ENCODE data around the gene NHERF2.

Gene NHERF2

GRCh38 chr16:2026461-2027023 lies at the start of gene NHERF2:
NHERF2 (plus strand) TSS chr16:2026902; CDS start chr16:2027006, 104 bp downstream.
- DNase-seq (ENCODE audit: insufficient read length, low spot score): no peak

DNA sequence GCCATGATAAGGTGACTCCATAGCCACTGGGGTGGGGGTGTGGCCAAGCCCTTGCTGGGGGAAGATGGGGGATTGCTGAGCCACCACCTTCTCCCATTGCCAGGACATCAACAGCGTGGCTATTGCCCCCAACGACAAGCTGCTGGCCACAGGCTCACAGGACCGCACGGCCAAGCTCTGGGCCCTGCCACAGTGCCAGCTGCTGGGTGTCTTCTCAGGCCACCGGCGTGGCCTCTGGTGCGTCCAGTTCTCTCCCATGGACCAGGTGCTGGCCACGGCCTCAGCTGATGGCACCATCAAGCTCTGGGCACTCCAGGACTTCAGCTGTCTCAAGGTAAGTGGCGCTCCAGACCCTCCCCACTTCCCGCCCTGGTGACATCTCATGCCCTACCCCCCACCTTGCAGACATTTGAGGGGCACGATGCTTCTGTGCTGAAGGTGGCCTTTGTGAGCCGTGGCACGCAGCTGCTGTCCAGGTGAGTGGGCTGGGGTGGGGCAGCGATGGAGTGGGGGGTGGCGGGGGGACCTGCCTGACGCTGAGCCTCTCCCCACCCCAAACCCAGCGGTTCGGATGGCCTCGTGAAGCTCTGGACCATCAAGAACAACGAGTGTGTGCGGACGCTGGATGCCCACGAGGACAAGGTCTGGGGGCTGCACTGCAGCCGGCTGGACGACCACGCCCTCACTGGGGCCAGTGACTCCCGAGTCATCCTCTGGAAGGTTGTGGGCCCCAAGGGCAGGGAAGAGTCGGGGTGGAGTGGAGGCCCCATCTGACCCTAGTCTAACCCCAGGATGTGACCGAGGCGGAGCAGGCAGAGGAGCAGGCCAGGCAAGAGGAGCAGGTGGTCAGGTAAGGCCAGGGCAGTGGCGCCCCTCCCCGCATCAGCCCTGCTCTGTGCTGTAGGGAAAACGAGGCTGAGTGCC lies 49.5 kb upstream of the NHERF2 start:
- no peak for FAIRE-seq

More at GRCh38 chr16:2026461-2027023, at the start of gene NHERF2:
- peak; percentile 34; the same call in 1 of the 2 replicates for TF ChIP-seq POLR2A (IDR thresholded peaks at IDR 0.05; ENCODE audit: low read depth, low read length)
- no peak for FAIRE-seq

GRCh38 chr16:1977875-1978268 lies 48.8 kb upstream of the NHERF2 start:
- FAIRE-seq: no peak

More for the DNA sequence above, 49.5 kb upstream of the NHERF2 start:
- no peak for DNase-seq (ENCODE audit: insufficient read length, low spot score)
- no peak for TF ChIP-seq POLR2A (IDR thresholded peaks at IDR 0.05; ENCODE audit: low read depth, low read length)

GRCh38 chr16:1978476-1979120 lies 48.1 kb upstream of the NHERF2 start:
- no peak for TF ChIP-seq POLR2A (IDR thresholded peaks at IDR 0.05; ENCODE audit: low read depth, low read length)
- FAIRE-seq: no peak
- no peak for DNase-seq (ENCODE audit: insufficient read length, low spot score)

More at GRCh38 chr16:1977875-1978268, 48.8 kb upstream of the NHERF2 start:
- no peak for DNase-seq (ENCODE audit: insufficient read length, low spot score)
- no peak for TF ChIP-seq POLR2A (IDR thresholded peaks at IDR 0.05; ENCODE audit: low read depth, low read length)

DNA sequence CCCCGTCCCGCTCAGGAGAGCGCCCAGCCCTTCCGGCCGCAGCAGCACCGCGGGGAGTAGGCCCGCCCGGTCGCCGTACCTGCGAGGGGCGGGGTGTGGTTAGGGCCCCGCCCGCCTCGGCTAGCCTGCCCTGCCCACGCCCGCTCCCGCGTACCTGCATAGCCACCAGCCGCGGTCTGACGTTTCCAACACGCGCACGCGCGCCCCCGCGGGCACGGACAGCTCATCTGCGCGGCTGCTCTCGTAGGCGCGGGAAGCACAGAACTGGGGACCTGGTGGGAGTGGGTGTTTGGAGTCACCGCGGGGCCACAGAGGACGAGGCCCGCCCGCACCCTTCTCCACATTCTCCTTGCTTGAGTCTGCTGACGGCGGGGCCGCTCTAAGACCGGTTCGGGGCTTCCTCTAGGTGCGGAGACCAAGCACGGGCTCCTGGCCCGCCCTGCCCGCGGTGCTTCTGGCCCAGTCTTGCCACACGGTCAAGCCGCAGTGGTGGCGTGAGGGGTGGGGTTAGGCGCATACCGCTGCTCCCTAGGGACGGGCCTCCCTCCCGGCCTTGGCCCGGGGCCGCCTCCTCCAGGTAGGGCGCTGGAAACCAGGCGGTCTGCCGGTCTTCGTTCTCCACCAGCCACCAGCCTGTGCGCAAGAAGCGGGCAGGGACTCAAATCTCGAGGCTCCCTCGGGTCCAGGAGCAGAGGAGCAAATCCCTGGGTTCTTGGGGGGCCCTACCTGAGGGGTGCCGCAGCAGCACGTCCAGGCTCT lies 47.3 kb upstream of the NHERF2 start:
- DNase-seq (ENCODE audit: insufficient read length, low spot score) (no peak), FAIRE-seq (no peak)
- no peak for TF ChIP-seq POLR2A (IDR thresholded peaks at IDR 0.05; ENCODE audit: low read depth, low read length)

DNA sequence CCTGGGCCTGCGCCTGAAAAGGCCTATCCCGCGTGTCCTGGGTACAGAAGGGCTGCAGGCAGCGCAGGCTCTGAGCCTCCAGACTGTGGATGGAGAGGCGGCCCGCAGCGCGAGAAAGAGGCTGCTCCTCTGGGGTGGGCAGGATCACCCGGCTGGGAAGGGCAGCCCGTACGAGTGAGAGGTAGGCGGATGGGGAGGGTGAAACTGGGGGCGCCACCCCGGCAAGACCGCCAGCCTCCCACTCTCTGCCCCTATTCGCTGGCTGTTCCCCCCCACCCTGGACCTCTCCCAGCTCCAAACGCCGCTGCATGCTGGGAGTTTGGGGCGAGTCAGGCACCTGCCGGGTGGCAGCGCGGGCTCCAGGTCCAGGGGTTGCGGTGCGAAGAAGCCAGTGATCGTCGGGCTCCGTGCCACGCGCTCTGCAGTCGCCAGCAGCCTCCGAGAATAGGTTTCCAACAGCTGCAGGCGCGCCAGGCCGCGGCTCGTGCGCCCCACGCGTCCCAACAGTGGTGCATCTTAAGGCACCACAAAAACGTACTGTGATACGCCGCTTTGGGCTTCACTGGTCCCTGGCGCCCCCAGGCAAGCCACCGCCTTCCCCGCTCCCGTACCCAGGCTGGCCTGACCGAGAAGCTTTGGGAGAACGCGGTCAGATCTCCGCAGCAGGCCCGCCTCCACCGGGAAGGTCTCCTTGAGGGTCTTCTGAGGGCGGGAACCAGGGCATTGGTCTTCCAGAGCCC lies 46.5 kb upstream of the NHERF2 start:
- TF ChIP-seq POLR2A (IDR thresholded peaks at IDR 0.05; ENCODE audit: low read depth, low read length): no peak
- no peak for FAIRE-seq
- DNase-seq (ENCODE audit: insufficient read length, low spot score): no peak

DNA sequence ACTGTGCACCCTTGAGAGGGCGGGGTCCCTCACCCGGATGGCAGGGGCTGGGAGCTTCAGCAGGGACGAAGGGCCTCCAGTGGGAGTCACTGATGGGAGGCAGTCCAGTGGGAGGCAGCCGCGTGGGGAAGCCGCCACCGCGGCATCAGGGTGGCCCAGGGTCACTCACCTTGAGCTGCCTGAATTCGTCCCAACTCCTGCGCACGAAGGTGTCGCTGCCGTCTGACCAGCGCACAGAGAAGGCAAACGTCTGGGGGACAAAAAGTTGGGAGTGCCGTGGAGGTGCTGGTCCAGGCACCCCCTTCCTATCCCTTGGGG lies 46.0 kb upstream of the NHERF2 start:
- no peak for DNase-seq (ENCODE audit: insufficient read length, low spot score)
- no peak for TF ChIP-seq POLR2A (IDR thresholded peaks at IDR 0.05; ENCODE audit: low read depth, low read length)
- no peak for FAIRE-seq

GRCh38 chr16:1981398-1981836 lies 45.3 kb upstream of the NHERF2 start, which contains the start of gene NOXO1:
NOXO1 (minus strand) TSS chr16:1981469; CDS start chr16:1981179, 290 bp downstream.
- FAIRE-seq (no peak), DNase-seq (ENCODE audit: insufficient read length, low spot score) (no peak)
- no peak for TF ChIP-seq POLR2A (IDR thresholded peaks at IDR 0.05; ENCODE audit: low read depth, low read length)

GRCh38 chr16:1982013-1982433 lies 44.7 kb upstream of the NHERF2 start:
- no peak for FAIRE-seq
- TF ChIP-seq POLR2A (IDR thresholded peaks at IDR 0.05; ENCODE audit: low read depth, low read length): no peak

GRCh38 chr16:1982991-1983543 lies 43.6 kb upstream of the NHERF2 start:
- DNase-seq (ENCODE audit: insufficient read length, low spot score) (no peak), FAIRE-seq (no peak)
- TF ChIP-seq POLR2A (IDR thresholded peaks at IDR 0.05; ENCODE audit: low read depth, low read length): no peak

More at GRCh38 chr16:1982013-1982433, 44.7 kb upstream of the NHERF2 start:
- peak; percentile 80 for DNase-seq (ENCODE audit: insufficient read length, low spot score)

DNA sequence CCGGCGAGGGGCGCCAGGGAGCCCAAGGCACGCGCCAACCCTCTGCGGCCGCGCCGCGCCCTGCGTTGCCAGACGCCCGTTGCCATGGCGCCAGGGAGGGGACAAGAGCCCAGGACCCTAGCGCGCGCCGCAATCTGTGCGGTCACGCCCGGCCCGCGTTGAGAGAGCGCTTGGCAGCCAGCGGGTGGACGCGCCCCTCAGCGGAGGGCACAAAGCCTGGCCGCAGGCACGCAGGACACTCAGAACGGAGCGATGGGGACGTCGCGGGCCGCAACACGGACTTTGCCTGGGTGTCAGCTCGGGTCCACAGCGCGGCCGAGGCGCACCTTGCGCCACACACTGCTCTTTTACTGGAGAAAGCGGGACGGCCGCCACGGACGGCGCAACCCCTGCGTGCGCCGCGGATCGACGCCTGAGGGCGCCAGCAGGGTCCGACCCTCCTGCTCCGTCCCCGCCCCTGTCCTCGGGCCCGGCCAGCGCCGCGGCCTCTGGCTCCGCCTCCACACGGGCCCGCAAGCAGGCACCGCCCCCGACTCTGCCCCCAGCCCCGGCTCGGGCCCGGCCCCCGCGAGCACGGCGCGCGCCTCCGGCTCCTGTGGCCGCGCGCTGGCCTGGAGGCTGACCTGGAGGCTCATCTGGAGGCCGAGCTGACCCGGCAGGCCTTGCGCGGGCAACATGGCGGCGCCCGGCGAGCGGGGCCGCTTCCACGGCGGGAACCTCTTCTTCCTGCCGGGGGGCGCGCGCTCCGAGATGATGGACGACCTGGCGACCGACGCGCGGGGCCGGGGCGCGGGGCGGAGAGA lies 43.0 kb upstream of the NHERF2 start, which contains the start of gene GFER:
GFER (plus strand) TSS at position 650 of the 803 bp plus-strand sequence; CDS start at position 676, 26 bp downstream.
- peak; percentile 86 for TF ChIP-seq POLR2A (IDR thresholded peaks at IDR 0.05; ENCODE audit: low read depth, low read length)
- peak; percentile 99 for DNase-seq (ENCODE audit: insufficient read length, low spot score)
- no peak for FAIRE-seq

Data from H54 (cell line).